ENCODE data around the gene NOTO.
"Not testable (repeated sequence)": the region's sequence is repeated elsewhere in the genome, so short reads cannot be mapped to it uniquely, and the experiment has no call there.

Gene NOTO

GRCh38 chr2:73200281-73200680 is 2.1 kb upstream of the NOTO start:
- DNase-seq (ENCODE audit: low read depth) = not testable (repeated sequence)

GRCh38 chr2:73203055-73203681 is 794 bp downstream of the NOTO start:
- DNase-seq (ENCODE audit: low read depth) = no peak

DNA sequence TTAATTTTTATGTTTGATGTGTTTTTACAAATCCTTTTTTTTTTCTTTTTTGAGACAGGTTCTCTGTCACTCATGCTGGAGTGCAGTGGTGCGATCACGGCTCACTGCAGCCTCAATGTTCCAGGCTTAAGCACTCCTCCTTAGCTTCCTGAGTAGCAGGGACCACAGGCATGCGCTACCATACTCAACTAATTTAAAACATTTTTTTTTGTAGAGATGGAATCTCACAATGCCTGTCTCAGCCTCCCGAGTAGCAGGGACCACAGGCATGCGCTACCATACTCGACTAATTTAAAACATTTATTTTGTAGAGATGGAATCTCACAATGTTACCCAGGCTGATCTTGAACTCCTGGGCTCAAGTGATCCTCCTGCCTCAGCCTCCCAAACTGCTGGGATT is 3.2 kb downstream of the NOTO start:
- DNase-seq (ENCODE audit: low read depth) = no peak

DNA sequence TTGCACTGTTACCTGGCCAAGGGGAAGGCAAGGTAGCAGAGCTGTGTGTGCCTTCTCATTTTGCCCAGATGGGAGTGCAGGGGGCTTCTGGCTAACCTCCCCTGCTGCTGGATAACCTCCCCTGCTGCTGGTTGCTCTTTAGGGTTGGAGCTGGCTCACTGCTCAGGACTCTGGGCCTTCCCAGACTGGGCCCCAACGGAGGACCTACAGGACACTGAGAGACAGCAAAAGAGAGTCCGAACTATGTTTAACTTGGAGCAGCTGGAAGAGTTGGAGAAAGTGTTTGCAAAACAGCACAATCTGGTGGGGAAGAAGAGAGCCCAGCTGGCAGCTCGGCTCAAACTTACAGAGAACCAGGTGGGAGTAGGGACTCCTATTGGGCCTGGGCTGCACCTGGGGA is 5.9 kb downstream of the NOTO start:
- DNase-seq (ENCODE audit: low read depth) = no peak

GRCh38 chr2:73210019-73210418 is 7.6 kb downstream of the NOTO start:
- DNase-seq (ENCODE audit: low read depth) = no peak

GRCh38 chr2:73210696-73211095 is 8.3 kb downstream of the NOTO start:
- DNase-seq (ENCODE audit: low read depth) = no peak

- no peak for DNase-seq (ENCODE audit: low read depth)
Observed at GRCh38 chr2:73212098-73212447, 9.7 kb downstream of the NOTO start.

GRCh38 chr2:73212448-73213176 is 10.2 kb downstream of the NOTO start:
- peak; percentile 54 for DNase-seq (ENCODE audit: low read depth)

- peak; percentile 85 for DNase-seq (ENCODE audit: low read depth)
Observed at GRCh38 chr2:73214120-73215035, 12.0 kb downstream of the NOTO start, which contains the start of gene SMYD5. TSS of gene SMYD5 (plus strand) at chr2:73214245. CDS start at chr2:73214267, 22 bp downstream.

DNA sequence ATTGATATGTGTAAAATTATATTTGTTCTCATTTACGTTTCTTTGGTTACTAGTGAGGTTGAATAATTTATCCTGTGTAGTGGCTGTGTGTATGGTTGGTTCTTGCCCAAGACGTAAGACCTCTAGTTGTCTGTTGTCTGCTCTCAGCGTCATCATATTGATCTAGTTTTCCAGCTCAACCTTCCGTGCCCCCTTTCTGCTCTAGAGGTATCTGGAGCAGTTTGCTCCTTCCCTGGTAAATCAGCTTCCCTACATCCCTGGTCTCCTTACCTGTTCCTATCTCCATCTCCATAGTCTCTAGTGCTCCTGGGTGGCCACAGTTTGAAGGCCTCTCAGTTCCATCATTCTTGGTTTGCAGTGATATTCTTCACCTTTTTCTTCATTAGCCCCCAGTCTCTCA is 12.9 kb downstream of the NOTO start:
- DNase-seq (ENCODE audit: low read depth) = no peak

DNA sequence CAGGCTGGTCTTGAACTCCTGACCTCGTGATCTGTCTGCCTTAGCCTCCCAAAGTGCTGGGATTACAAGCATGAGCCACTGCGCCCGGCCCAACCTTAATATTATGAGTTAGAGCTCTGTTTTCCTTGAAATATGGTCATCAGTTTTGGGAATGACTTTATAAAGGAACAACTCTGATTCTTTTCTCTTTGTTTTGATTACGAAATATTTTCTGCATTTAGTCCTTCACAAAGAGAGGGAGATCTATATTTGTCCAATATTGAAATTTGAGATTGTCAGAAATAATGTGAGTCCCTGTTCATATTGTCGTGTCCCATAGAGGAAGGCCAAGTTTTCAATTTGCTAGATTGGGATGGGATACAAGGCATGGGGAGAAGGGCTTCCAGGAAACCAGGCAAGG is 14.8 kb downstream of the NOTO start:
- DNase-seq (ENCODE audit: low read depth) = no peak

DNA sequence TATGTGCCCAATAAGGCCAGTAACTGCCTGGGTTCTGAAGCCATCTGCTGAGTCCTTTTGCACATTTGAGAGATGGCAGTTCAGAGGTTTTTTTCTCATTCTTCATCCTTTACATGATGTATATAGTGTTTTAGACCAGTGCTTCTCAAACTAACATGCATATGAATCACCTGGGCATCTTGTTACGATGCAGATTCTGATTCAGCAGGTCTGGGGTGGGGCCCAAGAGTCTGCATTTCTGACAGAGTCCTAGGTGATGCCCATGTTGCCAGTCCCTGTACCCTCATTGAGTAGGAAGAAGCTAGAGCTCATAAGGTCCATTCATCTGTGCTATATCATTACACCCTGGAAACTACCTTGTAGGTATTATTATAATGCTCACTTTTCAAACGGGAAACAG is 15.5 kb downstream of the NOTO start:
- no peak for DNase-seq (ENCODE audit: low read depth)

- DNase-seq (ENCODE audit: low read depth) = no peak
Observed at GRCh38 chr2:73218298-73218697, 15.9 kb downstream of the NOTO start.

GRCh38 chr2:73223821-73224220 is 21.4 kb downstream of the NOTO start:
- no peak for DNase-seq (ENCODE audit: low read depth)

DNA sequence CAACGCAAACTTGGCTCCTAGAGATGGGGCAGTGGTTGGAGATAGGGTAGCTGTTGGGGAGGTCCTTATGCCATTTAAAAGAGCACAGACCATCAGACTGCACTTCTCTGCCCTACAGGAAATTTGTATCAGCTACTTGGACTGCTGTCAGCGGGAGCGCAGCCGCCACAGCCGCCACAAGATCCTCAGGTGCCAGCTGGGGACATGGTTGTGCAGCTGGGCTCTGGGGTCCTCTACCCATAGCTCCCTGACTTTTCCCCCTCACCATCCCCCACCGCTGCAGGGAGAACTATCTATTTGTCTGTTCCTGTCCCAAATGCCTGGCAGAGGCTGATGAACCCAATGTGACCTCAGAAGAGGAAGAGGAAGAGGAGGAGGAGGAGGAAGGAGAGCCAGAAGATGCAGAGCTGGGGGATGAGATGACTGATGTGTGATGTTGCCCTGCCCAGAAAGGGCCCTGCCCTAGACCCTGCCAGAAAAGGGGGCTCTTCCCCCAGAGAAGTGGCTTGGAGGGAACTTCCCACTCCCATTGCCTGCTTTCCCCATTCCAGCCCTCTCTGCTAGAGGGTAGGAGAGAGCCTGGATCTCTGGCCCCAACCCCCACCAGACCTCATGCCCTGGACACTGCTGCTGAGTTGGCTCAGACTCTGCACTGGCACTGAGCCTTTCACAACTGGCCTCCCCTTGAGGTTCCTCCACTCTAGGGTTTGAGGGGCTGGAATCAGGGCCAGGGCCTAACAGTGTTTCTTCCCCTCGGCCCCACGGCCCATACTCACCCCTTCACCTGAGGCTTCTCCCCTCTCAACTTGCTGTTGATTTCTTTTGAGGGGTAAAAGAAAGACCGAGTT is 23.4 kb downstream of the NOTO start:
- no peak for DNase-seq (ENCODE audit: low read depth)

DNA sequence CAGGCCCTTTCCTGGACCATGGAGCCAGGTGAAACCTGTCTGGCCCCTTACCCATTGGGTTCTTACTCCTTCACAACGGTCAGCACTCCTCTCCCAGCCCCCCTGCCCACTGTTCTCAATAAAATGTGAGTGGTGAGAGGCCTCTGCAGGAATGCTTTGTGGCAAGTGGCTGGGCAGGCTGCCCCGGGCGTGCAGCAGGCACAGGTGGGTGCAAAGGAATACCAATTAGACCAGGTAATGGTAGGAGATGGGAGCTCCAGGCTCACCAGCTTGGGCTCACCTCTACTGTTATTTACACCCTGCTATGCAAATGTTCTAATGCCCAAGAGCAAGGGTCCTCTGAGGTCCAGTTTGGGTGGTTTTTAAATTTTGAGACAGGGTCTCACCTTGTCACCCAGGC is 24.7 kb downstream of the NOTO start:
- DNase-seq (ENCODE audit: low read depth) = no peak

- DNase-seq (ENCODE audit: low read depth) = no peak
Observed at GRCh38 chr2:73228631-73229030, 26.3 kb downstream of the NOTO start.

GRCh38 chr2:73232403-73233153 is 30.2 kb downstream of the NOTO start:
- no peak for DNase-seq (ENCODE audit: low read depth)

DNA sequence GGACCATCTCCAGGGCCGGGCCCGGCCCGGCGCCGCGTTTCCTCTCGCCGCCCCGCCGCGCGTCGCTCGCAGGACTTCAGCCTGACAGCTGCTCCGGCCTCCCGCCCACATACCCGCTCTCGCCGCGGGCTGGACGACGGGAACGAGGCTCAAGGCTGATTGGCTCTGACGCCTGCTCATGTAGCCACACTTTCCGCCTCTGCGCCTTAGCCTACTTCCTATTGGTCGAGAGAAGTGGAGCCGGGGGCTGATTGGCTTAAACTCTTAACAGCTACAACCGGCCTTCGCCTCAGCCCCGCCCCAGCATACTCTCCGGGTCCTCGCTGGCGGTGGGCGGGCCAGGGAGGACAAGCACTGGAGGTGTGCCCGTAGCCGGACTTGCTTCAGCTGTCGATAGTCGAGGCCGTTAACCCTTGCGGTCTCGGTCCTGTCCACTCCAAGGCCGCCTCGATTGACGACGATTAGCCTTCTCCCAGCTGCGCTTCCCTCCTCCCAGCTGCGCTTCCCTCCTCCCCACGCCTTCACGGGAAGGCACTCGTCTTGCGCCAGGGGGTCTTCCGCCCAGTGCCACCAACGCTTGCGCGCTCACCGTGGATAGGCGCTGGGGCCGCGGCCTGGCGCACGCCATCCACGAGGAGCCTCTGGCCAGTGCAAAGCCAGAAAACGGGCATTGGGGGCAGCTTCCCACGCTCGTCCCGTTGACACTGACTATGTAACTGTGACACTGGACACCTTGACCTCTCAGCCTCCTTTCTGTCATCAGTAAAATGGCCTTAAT is 31.0 kb downstream of the NOTO start, which contains the start of gene PRADC1:
Gene PRADC1 (minus strand): TSS at position 86 of the 778 bp plus-strand sequence. CDS start 79 bp downstream, at position 7.
- DNase-seq (ENCODE audit: low read depth) = peak; percentile 82

All from stimulated activated CD8-positive, alpha-beta memory T cell treated with anti-CD3 and anti-CD28 coated beads, Interleukin-7, amount 100 ng/mL, for 24 hours (primary cell).